Body of pancreas (tissue), 4 donors: ENCODE results near the gene TRAIP.
"Not testable (repeated sequence)": the region's sequence is repeated elsewhere in the genome, so short reads cannot be mapped to it uniquely, and the experiment has no call there.

Source experiments
- POLR2A ChIP-seq, 3 donors: fragments of 450-650 bp; IDR thresholded peaks; one replicate each; pipeline ENCODE4 v1.6.1; 2016; ENCODE audit warnings: antibody characterized with exemption in 3 of 3, mild to moderate bottlenecking in 2 of 3
- TF ChIP-seq, protein P1 (sequence below), 7 experiments: fragments of 450-650 bp in 4 of 7; fragments of 200-600 bp in 3 of 7; sonication (generic) in 3 of 7; IDR thresholded peaks; one replicate each; pipeline ENCODE4 v1.5.1; 2016 to 2019; ENCODE audit warnings: antibody characterized with exemption in 7 of 7

DNA sequence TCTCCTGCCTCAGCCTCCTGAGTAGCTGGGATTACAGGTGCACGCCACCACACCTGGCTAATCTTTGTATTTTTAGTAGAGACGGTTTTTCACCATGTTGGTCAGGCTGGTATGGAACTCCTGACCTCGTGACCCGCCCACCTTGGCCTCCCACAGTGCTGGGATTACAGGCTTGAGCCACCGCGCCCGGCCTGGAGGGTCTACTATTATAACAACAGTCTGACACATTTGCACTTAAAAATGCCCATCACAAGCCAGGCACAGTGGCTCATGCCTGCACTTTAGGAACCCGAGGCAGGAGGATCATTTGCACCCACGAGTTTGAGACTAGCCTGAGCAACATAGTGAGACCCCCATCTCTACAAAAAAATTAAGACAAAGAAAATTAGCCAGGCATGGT lies 74.1 kb downstream of the TRAIP start:
- TF ChIP-seq, protein P1, sequence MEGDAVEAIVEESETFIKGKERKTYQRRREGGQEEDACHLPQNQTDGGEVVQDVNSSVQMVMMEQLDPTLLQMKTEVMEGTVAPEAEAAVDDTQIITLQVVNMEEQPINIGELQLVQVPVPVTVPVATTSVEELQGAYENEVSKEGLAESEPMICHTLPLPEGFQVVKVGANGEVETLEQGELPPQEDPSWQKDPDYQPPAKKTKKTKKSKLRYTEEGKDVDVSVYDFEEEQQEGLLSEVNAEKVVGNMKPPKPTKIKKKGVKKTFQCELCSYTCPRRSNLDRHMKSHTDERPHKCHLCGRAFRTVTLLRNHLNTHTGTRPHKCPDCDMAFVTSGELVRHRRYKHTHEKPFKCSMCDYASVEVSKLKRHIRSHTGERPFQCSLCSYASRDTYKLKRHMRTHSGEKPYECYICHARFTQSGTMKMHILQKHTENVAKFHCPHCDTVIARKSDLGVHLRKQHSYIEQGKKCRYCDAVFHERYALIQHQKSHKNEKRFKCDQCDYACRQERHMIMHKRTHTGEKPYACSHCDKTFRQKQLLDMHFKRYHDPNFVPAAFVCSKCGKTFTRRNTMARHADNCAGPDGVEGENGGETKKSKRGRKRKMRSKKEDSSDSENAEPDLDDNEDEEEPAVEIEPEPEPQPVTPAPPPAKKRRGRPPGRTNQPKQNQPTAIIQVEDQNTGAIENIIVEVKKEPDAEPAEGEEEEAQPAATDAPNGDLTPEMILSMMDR (IDR thresholded peaks at IDR 0.05) = not testable (repeated sequence)
- not testable (repeated sequence) for TF ChIP-seq POLR2A (IDR thresholded peaks at IDR 0.05)
